ENCODE data around the gene SETD3.
"Not testable (repeated sequence)": the region's sequence is repeated elsewhere in the genome, so short reads cannot be mapped to it uniquely, and the experiment has no call there.

Gene SETD3

DNA sequence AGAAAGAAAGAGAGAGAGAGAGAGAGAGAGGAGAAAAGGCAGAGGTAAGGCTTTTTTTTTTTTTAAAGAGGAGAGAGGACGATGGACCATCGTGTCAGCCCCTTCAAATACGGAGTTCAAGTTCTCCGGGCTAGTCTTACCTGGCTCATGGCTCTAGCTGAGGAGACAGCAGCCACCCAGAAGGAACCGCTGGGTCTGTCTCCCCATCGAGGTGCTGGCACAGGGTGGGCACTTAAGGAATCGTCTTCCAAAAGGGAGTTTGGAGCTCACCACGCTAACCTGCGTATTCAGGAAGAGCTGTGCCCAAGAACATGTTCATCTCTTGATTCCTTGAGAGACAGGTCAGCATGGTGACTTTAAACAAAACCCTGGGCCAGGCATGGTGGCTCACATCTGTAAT is 102.7 kb downstream of the SETD3 start:
- in situ Hi-C loops (cut with MboI; ENCODE audit: low sequenced_read_pairs), result no loop called here

DNA sequence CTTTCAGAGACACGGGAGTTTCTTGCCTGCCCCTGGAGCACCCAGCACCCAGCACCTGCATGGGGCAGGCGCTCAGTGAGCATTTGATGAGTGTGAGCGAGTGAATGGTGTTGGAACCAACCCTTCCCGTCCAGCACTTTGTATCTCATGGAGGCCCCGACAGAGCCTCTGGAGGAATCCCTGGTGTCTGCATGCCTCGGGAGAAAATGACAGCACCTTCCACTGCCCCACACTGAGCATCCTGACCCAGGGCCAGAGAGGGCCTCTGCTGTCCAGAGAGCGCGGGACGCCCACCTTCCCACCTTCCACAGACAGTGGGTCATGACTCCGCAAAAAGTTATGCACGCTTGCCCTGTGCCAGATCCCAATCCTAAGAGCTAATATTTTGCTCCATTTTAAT is 105.7 kb downstream of the SETD3 start:
- in situ Hi-C loops (cut with MboI; ENCODE audit: low sequenced_read_pairs), result no loop called here

DNA sequence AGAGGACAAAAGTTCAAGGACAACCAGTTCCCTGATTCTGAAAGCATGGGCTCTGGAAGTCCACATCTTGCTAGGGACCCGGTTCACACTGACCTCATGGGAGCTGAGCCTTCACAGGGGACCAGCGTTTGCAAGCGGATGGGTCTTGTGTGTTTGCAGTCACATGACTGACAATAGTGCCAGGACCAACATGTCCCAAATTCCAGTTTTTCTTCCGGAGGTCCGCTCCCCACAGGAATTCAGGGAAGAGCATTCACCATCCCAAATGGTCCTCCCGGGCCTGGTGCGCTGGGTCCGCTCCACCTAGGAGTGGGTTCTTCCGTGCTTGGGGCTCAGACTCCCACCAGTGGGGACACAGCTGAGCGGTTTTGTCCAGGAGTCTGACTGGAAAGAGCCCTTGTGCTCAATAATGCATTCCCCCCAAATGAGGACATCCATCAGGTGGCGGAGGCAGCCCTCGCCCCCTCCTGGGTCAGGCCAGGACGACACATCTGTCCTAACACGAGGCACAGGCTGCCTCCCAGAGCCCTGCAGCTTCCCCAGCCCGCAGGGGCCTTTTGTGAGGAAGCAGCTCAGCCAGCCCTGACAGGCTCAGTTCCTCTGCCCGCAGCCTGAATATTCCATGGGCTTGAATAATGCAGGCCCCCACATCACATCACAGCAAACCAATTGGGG is 116.9 kb downstream of the SETD3 start:
- in situ Hi-C loops (cut with MboI; ENCODE audit: low sequenced_read_pairs), result no loop called here

DNA sequence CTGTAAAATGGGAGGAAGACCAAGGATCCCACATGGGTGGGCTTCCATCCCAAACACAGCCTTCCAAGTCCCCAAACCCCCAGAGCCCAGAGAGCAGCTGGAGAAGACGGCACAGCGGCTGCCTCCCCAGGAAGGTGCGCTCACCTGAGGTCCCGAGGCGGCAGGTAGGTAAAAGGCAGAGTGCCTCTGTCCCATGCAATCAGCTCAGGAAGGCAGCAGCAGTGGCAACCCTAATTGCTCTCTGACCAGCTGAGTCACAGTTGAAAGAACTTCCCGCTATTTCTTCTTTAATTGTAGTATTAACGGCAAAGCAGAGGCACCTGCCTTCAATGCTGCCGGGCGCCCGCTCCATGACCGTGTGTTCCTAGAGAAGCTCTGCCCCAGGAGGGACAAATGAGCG is 117.6 kb downstream of the SETD3 start:
- in situ Hi-C loops (cut with MboI; ENCODE audit: low sequenced_read_pairs), result no loop called here

DNA sequence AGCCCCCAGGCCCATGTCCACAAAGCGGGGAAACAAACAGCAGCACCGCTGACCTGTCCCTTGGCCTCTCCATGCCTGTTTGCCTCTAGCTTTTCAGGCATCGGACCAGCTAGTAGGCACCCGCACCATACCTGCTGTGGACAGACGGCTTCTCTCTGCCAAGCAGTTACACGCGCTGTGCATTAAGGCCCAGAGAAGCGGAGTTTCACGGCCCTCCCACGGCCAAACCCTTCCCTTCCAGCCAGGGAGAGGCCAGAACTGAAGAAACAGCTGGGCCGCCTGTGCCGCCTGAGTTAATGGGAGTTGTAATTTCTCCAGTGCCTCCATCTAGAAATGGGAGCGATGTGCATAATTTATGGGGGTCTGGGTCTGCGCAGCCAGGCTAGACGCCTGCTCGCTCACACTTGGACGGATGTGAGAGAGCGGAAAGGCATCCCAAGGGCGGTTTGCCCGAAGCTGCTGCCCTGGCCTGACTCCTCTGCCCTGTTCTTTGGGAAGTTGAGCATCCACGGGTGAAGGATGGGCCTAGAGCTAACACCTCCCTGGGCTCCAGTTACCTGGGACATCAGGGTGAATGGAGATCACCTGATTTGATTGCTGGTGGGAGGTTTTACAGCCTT is 119.0 kb downstream of the SETD3 start:
- in situ Hi-C loops (cut with MboI; ENCODE audit: low sequenced_read_pairs), result no loop called here

DNA sequence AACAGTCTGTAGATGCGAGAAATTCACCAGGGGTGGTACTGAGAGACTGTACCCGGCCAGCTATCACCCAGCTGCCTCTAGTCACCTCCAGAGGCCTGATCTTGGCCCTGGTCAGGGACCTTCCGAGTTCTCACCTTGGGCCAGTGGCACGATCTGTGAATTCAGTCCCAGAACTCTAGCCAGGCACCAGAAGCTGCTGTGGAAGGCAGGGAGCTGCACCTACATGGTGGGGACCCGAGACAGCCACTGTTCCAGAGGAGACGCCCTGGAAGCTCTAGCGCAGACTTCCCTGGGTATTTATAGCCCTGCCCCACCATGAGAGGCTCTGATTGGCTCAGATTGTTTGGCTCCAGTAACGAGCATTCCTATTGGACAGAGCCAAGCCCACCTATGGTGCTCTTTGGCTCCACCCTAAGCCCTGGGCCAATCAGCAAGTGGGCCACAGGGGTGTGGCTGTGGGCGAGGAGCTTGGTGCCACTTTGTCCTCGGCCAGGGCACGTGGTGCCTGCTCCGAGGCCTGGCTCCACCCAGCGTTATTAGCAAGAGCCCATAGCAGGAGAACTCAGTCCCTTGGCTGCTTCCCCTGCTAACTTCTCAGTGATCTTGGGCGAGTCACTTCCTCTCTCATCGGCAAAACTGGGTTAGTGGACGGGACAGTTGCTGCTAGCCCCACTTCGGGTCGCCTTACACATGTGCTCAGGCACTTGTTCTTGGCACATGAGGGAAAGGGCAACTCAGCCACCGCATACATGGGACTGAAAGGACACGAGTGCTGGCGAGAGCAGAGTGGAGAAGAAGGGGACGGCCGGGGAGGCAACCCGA is 119.7 kb downstream of the SETD3 start:
- in situ Hi-C loops (cut with MboI; ENCODE audit: low sequenced_read_pairs), result no loop called here

DNA sequence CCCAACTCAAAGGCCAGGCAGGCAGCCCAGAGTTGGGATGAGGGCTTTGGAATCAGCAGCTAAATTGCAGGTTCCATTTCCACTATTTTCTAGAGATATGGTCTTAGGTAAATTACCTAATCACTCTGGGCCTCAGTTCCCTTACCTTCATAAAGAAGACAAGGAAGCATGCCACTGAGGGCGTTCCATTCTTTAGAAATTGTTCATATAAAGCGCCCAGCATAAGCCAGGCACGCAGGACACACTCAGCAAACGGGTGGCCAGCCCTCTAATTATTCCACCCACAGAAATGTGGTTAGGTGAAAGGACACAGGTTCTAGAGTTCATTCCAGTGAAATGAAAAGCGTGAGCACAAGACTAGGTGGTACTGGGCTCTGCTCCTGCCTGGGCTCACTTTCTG is 120.8 kb downstream of the SETD3 start:
- in situ Hi-C loops (cut with MboI; ENCODE audit: low sequenced_read_pairs), result no loop called here

DNA sequence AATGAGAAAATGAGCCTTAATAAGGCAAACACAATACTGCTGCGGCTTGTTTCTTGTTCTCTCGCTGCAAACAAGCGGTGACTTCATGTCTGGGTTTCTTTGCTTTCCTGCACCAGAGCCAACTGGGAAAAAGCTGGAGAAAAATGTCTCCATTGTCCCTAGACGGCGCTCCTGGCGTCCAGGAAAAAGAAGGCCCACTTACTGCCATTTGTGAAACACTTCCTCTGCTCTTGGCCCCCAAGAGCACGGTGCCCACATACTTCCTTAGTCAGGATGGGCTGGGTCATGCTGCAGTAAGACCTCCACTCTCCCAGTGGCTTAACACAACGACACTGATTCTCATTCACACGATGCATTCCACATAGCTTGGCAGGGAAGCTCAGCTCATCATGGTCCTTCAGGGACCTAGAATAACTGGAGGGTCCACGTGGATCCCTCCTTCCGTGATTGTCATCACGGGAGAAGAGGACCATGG is 122.7 kb downstream of the SETD3 start:
- in situ Hi-C loops (cut with MboI; ENCODE audit: low sequenced_read_pairs), result no loop called here

DNA sequence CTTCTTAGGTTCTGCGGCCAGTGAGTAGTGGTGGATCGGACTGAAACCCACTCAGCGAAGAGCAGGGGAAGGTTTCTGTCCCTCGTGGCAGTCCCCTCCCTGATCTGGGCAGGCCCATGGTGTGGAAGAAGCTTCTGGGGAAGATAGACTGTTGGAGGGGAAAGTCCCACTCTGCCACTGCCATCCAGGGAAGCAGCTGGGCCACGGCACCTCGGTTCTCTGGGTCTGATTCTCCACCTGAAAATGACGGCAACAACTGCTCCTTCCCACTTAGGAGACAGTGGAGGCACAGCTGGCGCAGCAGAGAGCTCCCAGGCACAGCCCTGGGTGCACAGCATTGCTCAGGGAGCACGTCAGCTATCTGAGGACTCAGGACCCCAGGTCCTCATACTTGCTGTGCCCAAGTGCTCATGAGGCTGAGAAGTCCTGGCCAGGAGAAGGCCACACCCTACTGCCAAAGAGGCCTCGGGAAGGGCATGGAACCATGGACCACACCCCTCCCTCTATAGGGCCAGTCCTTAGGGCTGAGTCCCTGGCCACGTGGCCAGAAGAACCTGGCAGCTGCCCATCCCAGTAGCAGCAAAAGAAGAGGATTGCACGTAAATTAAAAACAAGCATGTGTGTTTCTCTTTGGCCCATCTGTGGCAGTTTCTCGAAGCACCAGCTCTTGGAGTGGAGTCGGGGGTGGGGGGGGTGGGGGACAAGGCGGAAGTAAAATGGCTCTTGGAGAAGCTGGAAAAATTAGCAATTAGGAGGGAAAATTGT is 123.3 kb downstream of the SETD3 start:
- in situ Hi-C loops (cut with MboI; ENCODE audit: low sequenced_read_pairs), result no loop called here

DNA sequence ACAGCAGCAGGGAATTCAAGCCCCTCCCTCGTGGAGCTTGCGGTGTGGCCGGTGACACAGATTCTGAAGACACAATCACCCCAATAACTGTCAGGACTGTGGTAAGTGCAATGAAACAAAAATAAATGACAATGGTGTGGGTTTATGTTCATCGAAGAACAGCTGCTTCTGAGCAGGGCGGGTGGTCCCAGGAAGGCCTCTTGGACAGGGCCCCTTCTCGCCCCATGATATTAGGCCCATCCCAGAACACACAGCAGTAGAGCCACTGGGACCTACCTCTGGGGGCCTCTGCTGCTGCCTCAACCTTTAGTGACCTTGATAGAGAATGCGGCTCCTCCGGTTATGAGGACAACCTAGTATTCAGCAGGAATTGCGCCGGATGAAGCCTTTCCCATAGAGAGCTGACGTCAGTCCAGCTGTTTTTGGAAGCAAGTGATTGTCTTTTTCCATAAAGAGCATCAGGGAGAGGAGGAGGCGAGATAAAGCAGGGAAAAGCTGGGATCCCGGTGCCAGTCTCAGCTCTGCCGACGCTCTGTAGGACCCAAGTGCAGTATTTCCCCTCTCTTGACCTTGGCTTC is 124.5 kb downstream of the SETD3 start:
- in situ Hi-C loops (cut with MboI; ENCODE audit: low sequenced_read_pairs), result no loop called here

DNA sequence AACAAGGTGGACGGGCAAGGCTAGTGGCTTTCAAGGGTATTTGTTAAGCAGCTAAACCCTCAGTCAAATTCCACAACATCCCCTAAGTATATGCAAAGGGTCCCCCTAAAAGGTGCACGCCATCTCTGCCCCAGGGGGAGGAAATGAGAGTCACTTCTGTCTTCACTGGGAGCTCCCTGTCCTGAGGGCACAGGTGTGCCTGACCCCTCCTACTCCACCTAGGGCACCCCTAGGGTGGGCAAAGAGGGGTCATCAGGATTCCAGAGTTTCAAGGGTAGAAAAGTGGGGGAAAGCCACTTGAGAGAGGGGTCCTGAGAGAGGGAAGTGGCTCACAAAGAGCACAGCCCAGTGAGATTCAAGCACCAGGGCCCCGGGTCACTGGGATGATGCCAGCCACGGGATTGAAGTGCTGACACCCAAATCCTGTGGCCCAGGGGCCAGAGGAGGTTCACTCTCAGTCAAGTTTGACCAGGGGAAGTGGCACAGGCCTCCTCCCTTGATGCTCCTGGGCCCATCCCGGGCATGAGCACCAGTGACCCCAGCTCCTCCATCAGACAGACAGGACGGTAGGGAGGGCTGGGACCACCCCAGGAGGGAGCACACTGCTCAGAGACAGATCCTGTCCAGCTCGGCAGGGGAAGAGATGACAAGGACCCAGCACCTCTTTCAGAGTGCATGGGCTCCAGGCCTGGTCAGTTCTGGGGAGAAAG is 126.3 kb downstream of the SETD3 start:
- in situ Hi-C loops (cut with MboI; ENCODE audit: low sequenced_read_pairs), result no loop called here

DNA sequence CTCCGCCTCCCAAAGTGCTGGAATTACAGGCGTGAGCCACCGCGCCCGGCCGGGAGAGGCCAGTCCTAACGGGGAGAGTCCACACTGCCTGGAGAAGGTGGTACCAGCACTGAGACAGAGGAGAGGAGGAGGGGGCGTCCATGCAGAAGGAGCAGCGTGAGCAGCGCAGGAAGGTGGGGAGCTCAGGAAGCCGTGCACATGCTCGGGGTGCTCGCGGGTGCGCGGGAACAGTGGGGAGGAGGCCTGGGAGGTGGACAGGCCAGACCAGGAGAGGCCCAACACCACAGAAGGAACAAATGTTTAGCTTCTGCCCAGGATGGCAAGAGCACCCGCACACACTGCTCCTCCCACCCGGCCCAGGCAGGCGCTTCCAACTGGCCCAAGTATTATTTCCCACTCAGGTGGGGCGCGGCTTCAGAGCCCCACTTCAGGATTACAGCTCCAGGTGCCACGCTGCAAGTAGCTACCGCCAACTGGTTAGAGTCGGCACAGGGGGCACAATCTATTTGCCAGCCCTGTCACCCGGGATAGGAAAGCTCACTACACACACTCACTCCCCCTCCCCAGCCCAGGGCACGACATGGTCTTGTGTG is 127.9 kb downstream of the SETD3 start:
- in situ Hi-C loops (cut with MboI; ENCODE audit: low sequenced_read_pairs), result no loop called here

DNA sequence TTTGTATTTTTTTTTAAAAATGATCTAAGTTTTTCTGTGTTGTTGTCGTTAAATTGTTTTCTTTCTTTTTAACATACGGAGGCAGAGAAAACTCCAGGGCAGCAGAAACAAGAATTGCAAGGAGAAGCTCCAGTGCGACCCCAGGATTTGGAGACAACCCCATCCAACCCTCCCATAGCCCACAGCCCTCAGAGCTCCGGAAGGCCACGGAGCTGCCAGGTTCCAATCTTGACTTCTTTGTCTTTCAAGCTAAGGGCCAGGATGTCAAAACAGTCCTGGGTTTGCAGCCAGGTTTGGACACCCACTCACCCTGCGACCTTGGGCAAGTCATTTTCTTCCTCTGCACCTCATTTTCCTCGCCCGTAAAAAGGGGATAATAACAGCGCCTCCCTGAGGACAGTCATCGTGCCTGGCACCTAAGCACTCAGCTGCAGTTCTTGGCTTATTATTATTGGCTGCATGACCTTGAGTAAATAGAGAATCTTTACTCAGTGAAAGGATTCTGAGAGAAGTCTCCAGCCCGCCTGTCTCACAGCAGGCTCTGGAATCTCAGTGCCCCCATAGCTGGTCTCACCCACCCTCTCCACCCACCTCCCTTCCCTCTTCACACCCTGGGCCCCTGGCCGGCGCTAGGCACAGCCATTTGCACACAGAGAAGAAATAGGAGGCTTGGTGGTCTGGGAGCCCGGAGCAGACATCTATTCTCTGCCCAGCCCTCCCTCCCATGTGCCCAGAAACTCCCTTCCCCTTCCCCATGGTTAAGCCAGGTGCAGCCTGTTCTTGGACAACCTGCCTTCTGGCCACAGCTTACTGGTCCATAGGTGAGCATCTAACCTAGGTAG is 129.3 kb downstream of the SETD3 start:
- in situ Hi-C loops (cut with MboI; ENCODE audit: low sequenced_read_pairs), result no loop called here

DNA sequence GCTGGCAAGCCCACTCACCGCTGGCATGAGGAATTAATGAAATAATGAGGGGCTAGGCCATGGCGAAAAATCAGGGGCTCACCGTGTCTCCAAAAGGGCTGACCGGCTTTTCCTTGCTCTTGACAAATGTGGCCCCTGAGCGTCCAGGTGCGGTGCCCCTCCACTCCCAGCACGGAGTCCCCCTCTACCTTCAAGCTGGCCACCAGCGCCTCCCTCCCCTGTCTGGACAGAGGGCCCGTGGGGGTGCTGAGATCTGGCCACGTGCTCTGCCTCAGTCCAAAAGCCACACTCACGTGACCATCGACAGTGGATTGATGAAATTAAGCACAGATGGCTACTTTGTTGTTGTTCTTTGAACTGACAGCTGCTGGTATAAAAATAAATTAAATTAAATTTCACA is 129.9 kb downstream of the SETD3 start:
- in situ Hi-C loops (cut with MboI; ENCODE audit: low sequenced_read_pairs), result no loop called here

DNA sequence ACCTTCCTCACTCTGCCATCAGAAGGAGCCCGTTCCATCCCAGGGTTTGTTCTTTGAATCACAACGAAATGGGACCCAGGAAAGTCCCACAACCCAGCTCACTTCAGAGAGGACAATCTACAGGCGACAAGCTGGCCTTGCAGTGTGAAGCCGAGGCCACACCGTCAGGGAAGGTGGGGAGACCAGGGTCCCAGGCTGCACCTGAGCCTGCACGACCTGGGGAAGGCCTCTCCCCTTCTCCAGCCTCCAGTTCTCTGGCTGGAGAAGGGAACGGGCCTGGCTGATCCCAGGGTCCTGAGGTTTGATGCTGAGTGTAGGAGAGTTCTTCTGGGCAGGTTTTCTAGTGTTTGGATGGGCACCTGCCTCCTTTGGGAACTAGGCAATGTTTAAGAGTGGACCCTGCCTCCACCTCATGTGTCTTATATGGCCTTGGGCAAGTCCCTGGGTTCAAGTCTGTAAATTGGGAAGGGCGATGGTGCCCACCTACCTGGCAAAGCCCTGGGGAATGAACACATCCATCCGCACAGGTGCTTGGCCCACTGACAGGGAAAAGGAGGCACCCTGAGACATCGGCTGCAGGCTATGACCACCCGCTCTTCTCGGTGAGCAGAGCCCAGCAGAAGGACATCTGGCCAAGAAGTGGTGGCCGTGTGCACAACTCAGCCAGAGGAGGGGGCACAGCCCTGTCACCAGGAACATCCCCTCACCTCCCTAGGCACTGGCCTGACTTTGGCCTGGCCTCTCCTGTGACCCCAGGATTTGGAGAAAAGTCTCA is 130.8 kb downstream of the SETD3 start:
- in situ Hi-C loops (cut with MboI; ENCODE audit: low sequenced_read_pairs), result no loop called here

DNA sequence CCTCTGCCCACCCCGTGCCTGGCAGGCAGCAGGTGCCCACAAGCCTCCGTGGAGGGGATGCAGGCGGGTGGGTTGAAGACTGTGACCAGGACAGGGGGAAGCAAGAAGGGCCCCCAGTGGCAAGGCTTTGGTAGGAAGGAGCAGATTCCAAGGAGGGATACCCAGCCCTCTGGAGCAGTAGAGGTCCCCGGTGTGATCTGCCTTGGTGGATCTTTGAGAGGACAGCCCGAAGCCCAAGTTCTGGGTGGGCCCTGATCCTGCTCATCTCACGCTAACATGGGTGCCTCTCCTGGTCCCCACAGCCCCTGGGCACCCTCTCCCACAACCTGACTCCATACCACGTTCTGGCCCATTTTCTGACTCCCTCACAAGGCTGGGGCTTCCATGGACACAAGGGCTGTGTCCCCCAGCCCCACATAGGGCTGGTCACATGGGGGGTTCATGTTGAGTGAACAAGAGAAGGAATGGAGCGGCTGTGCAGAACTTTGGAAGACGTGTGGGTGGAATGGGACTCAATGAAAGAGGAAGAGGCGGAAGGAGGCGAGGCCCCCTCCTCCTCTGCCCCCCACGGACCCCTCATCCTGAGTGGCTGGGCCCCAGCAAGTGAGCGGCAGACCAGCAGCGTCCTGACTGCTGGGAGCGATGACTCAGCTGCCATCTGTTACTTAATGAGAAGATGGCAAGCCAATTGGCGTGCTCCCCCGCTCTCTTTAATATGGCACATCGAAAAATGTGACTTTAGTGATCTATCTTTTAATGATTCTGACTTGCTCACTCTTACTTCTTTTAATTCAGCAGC is 131.6 kb downstream of the SETD3 start:
- in situ Hi-C loops (cut with MboI; ENCODE audit: low sequenced_read_pairs), result no loop called here

DNA sequence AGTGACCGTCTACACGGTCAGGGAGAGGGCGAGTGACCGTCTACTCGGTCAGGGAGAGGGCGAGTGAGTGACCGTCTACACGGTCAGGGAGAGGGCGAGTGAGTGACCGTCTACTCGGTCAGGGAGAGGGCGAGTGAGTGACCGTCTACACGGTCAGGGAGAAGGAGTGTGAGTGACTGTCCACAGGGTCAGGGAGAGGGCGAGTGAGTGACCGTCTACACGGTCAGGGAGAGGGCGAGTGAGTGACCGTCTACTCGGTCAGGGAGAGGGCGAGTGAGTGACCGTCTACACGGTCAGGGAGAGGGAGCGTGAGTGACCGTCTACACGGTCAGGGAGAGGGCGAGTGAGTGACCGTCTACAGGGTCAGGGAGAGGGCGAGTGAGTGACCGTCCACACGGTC is 132.4 kb downstream of the SETD3 start:
- in situ Hi-C loops (cut with MboI; ENCODE audit: low sequenced_read_pairs), result not testable (repeated sequence)
